Heart right ventricle (tissue), 16 donors: ENCODE data around the gene PLGRKT. TPM values are rescaled to one million over a fixed set of nuclear protein-coding genes. Genes with fewer than 3 reads are reported as not detected.
A peak's percentile ranks its signal among the peaks of the same experiment; 100 is the strongest.
"Not testable (repeated sequence)": the region's sequence is repeated elsewhere in the genome, so short reads cannot be mapped to it uniquely, and the experiment has no call there.

Experiments
- ATAC-seq, 8 donors: fragments of 200-7000 bp; cut with Tn5 transposase; one replicate each; pipeline ENCODE4 v1.9.1; 2020; ENCODE audit warnings: mild to moderate bottlenecking in 8 of 8, moderate library complexity in 8 of 8, moderate number of reproducible peaks in 1 of 8
- DNase-seq, 2 donors: peaks; one replicate each; pipeline ENCODE4 v3.0.0-alpha.2; 2020
- H3K27ac ChIP-seq, 10 donors: fragments of 200-600 bp; sonication (generic) in 2 of 10; one replicate each; pipeline versions ENCODE4 v1.5.0 to v1.8.0; 2020 to 2022; ENCODE audit warnings: mild to moderate bottlenecking in 3 of 10
- H3K27me3 ChIP-seq, 7 donors: fragments of 200-600 bp; one replicate each; pipeline ENCODE4 v1.8.0; 2021 to 2022; ENCODE audit warnings: mild to moderate bottlenecking in 2 of 7
- H3K36me3 ChIP-seq, 9 donors: fragments of 200-600 bp; sonication (generic) in 1 of 9; one replicate each; pipeline versions ENCODE4 v1.5.0 to v1.8.0; 2020 to 2022; ENCODE audit warnings: mild to moderate bottlenecking in 2 of 9
- H3K4me1 ChIP-seq, 9 donors: fragments of 200-600 bp; sonication (generic) in 1 of 9; one replicate each; pipeline versions ENCODE4 v1.5.0 to v1.8.0; 2020 to 2022; ENCODE audit warnings: mild to moderate bottlenecking in 4 of 9
- H3K4me3 ChIP-seq, 10 donors: fragments of 200-600 bp; sonication (generic) in 2 of 10; one replicate each; pipeline versions ENCODE4 v1.5.0 to v1.8.0; 2020 to 2022; ENCODE audit warnings: mild to moderate bottlenecking in 7 of 10, moderate library complexity in 2 of 10
- H3K9me3 ChIP-seq, 11 donors: fragments of 200-600 bp in 10 of 11; sonication (generic) in 2 of 11; one replicate each; pipeline versions ENCODE4 v1.5.0 to v1.8.0; 2013 to 2022; ENCODE audit warnings: mild to moderate bottlenecking in 2 of 11, control low read depth in 1 of 11, moderate library complexity in 1 of 11
- CTCF ChIP-seq, 9 donors: fragments of 200-600 bp; sonication (generic) in 2 of 9; IDR thresholded peaks; one replicate each; pipeline versions ENCODE4 v1.5.0 to v1.8.0; 2021 to 2022; ENCODE audit warnings: antibody characterized with exemption in 9 of 9, mild to moderate bottlenecking in 5 of 9, moderate library complexity in 1 of 9
- WGBS, 2 donors: extraction: QIAGEN DNeasy Blood & Tissue Kit; methylation state at CpG; one replicate each; pipeline ENCODE4 v1.1.7; 2013; ENCODE audit warnings: inconsistent platforms in 1 of 2; 5-methylcytosine and 5-hydroxymethylcytosine counted together
- intact Hi-C, 10 donors: fragments of 100-400 bp; cut with DNase I; formaldehyde crosslinking; loops; one replicate each; pipeline versions ENCODE4 v1.11.1 to v1.14.2; 2022
- polyA plus RNA-seq, 2 donors: library from polyadenylated mRNA; stranded (reverse); fragments of 200-250 nt; gene quantifications; one replicate each; pipeline ENCODE4 v1.2.3, GENCODE V29; 2013
- total RNA-seq, 10 donors: library from RNA; stranded (reverse); fragmentation: NEBNext Ultra II Directional in 3 of 10; extraction: Animal tissue kit (Norgen Biotek cat#: 25700) in 3 of 10; gene quantifications; one replicate each; pipeline versions ENCODE4 v1.2.1 to v1.2.4, GENCODE V29; 2021 to 2023
- donor health status: Arrhythmogenic right ventricular cardiomyopathy.
- donor health status: ischemic (EF 13 %, LVEDD 7.1; RV severe dilation, severe dysfunction).
- donor health status: healthy with polysubstance abuse.
- donor health status: DM: no; HTN: yes; CAD: no.
- donor health status: DM: no; HTN: no; CAD: no.
- donor health status: ischemic (EF 25% LVEDD 6.9; RV normal size, moderate dysfunction).
- donor health status: ischemic (EF 25% LVEDD 5.7; RV mildly dilated, moderate dysfunction).
- donor health status: healthy.
- donor health status: DM: yes; HTN: yes; CAD: no.
- donor health status: Ischemic cardiomyopathy.
- donor health status: ischemic (EF 35%, LVEDD 5.7; RV mildly dilated, moderate dysfunction).
- donor health status: nonischemic (EF 11% LVEDD 7.7; RV severe dilation, severe dysfunction).
- donor health status: DM: yes; HTN: yes; CAD: no.
- donor health status: PGD.
- donor health status: ischemic (EF 29% LVEDD 5.4; RV normal size, mild dysfunction).
- donor health status: nonischemic (EF 23%, LVEDD 6.1; RV moderate dilation, normal function).

PLGRKT gene
- total and polyA plus RNA-seq, 12 donors: 11.8 to 53.0 (median 35.9) TPM

GRCh38 chr9:5445886-5446285 is 8.2 kb upstream of the PLGRKT start:
- intact Hi-C loops: loop anchor here in 3 of 10 donors (5.0 to 10.0 kb wide), 3 partner anchors 146 to 681 kb away; partner anchors contain the start of gene INSL6 (in 1 of the 3)
- Histone ChIP-seq H3K27me3 (no peaks in the 10 kb centered on the region), H3K4me1 (peaks cover 0 to 32% (median 10%) of the 10 kb centered on the region in 9 donors), H3K36me3 (no peaks in the 10 kb centered on the region), H3K4me3 (no peak overlapping the region), H3K9me3 (no peaks in the 10 kb centered on the region), H3K27ac (peak overlapping the region in 1 of 10 donors; percentile 27)
- no peak for DNase-seq
- no peak for ATAC-seq
- no peak for TF ChIP-seq CTCF (IDR thresholded peaks at IDR 0.05)

- peaks cover 0 to 30% (median 7%) of the 10 kb centered on the region in 9 donors for H3K4me1 ChIP-seq
- H3K27ac ChIP-seq, H3K9me3 ChIP-seq, H3K27me3 ChIP-seq, ATAC-seq, H3K4me3 ChIP-seq, DNase-seq, H3K36me3 ChIP-seq: not testable (repeated sequence)
- intact Hi-C loops: loop anchor here in 3 of 10 donors (5.0 to 10.0 kb wide), 3 partner anchors 147 to 680 kb away; partner anchors contain the start of gene INSL6 (in 1 of the 3)
- 88 to 93% methylated on average over 4 of the region's 4 CpGs for WGBS, 2 donors
Observed at GRCh38 chr9:5445096-5445495, 7.4 kb upstream of the PLGRKT start.

- ATAC-seq (no peak), DNase-seq (no peak)
- H3K9me3 ChIP-seq: no peaks in the 10 kb centered on the region
- intact Hi-C loops: loop anchor here in 6 of 10 donors (2.0 to 10.0 kb wide), 4 partner anchors 257 to 679 kb away; partner anchors contain the start of gene INSL6 (in 4 of the 6)
- no peak overlapping the region for H3K27ac ChIP-seq
- TF ChIP-seq CTCF (IDR thresholded peaks at IDR 0.05): no peak
- no peaks in the 10 kb centered on the region for H3K36me3 ChIP-seq
- H3K27me3 ChIP-seq: no peaks in the 10 kb centered on the region
- H3K4me1 ChIP-seq: peaks cover 0 to 18% (median 0%) of the 10 kb centered on the region in 9 donors
- no peak overlapping the region for H3K4me3 ChIP-seq
- 72 to 84% methylated on average over 2 of the region's 2 CpGs for WGBS, 2 donors
Observed at GRCh38 chr9:5443850-5444249, 6.1 kb upstream of the PLGRKT start.

GRCh38 chr9:5442400-5443011 is 4.8 kb upstream of the PLGRKT start:
- H3K4me1 ChIP-seq: peaks cover 0 to 26% (median 7%) of the 10 kb centered on the region in 9 donors
- 50 to 51% methylated on average over 2 of the region's 2 CpGs for WGBS, 2 donors
- DNase-seq (peak in 1 of 2 donors; percentile 41), ATAC-seq (peak in 1 of 8 donors; percentile 19)
- no peaks in the 10 kb centered on the region for H3K36me3 ChIP-seq
- H3K27me3 ChIP-seq: no peaks in the 10 kb centered on the region
- H3K27ac ChIP-seq: no peak overlapping the region
- no peaks in the 10 kb centered on the region for H3K9me3 ChIP-seq
- TF ChIP-seq CTCF (IDR thresholded peaks at IDR 0.05): peak in 8 of 9 donors; percentile 16 to 70 (median 57)
- intact Hi-C loops: loop anchor here in 6 of 10 donors (2.0 to 10.0 kb wide), 4 partner anchors 255 to 678 kb away; partner anchors contain the start of gene INSL6 (in 4 of the 6)
- no peak overlapping the region for H3K4me3 ChIP-seq

GRCh38 chr9:5441043-5441442 is 3.3 kb upstream of the PLGRKT start:
- Histone ChIP-seq H3K9me3 (no peaks in the 10 kb centered on the region), H3K4me3 (no peak overlapping the region), H3K27me3 (no peaks in the 10 kb centered on the region), H3K36me3 (peaks cover 0 to under 1% (median 0%) of the 10 kb centered on the region in 9 donors), H3K4me1 (peaks cover 0 to 25% (median 19%) of the 10 kb centered on the region in 9 donors), H3K27ac (no peak overlapping the region)
- intact Hi-C loops: loop anchor here in 5 of 10 donors (5.0 to 10.0 kb wide), 3 partner anchors 254 to 676 kb away; partner anchors contain the start of gene INSL6 (in 4 of the 5)
- ATAC-seq (no peak), DNase-seq (no peak)
- WGBS, 2 donors: 97 to 100% methylated on average over 2 of the region's 2 CpGs
- TF ChIP-seq CTCF (IDR thresholded peaks at IDR 0.05): no peak
